ENCODE data around the gene PSORS1C2.

DNA sequence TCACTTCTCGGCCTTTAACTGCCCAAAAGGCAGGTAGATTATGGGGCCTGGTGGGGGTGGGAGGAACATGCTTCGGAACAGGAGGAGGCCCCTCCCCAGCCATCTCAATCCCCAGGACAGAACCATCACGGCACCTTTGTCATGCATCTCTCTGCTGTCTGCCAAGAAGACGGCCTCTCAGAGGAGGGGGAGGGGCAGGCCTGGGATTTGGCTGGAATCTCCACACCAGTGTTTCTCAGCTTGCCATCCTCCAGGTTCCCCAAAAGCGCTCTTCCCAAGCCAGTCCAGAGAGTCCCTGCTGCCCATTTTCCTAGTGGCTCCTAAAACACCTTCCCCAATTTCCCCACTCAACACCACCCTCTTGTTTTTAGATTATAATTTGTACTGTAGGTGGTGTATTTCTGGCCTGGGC is 34.1 kb upstream of the PSORS1C2 start:
- TF ChIP-seq, protein P1, sequence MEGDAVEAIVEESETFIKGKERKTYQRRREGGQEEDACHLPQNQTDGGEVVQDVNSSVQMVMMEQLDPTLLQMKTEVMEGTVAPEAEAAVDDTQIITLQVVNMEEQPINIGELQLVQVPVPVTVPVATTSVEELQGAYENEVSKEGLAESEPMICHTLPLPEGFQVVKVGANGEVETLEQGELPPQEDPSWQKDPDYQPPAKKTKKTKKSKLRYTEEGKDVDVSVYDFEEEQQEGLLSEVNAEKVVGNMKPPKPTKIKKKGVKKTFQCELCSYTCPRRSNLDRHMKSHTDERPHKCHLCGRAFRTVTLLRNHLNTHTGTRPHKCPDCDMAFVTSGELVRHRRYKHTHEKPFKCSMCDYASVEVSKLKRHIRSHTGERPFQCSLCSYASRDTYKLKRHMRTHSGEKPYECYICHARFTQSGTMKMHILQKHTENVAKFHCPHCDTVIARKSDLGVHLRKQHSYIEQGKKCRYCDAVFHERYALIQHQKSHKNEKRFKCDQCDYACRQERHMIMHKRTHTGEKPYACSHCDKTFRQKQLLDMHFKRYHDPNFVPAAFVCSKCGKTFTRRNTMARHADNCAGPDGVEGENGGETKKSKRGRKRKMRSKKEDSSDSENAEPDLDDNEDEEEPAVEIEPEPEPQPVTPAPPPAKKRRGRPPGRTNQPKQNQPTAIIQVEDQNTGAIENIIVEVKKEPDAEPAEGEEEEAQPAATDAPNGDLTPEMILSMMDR (conservative IDR thresholded peaks at IDR 0.05; ENCODE audit: low read depth, low read length), result no peak
- no peak for TF ChIP-seq EZH2 (IDR thresholded peaks at IDR 0.05; ENCODE audit: borderline replicate concordance, low read depth, low read length, poor library complexity, severe bottlenecking)
